ENCODE measurements around the gene SPHK2.

GRCh38 chr19:48591021-48591420, 28.3 kb upstream of the SPHK2 start:
- no peak for TF ChIP-seq POLR2A (IDR thresholded peaks at IDR 0.05; ENCODE audit: borderline replicate concordance, extremely low read depth, insufficient read depth, insufficient read length)
- no peak for TF ChIP-seq POLR2AphosphoS5 (IDR thresholded peaks at IDR 0.05; ENCODE audit: low read depth, low read length)
- peak; percentile 20 to 40 (median 36); a peak in 4 of 6 replicates for TF ChIP-seq CTCF (IDR thresholded peaks at IDR 0.05 in 2 of 3, conservative IDR thresholded peaks at IDR 0.05 in 1 of 3; ENCODE audit: borderline replicate concordance in 1 of 3, insufficient read depth in 1 of 3, low read depth in 2 of 3, low read length in 2 of 3)
- TF ChIP-seq CEBPB (IDR thresholded peaks at IDR 0.05; ENCODE audit: low read depth) = no peak
- no peak for TF ChIP-seq SIN3A (IDR thresholded peaks at IDR 0.05; ENCODE audit: low read depth)
